Thymus (tissue), 14 donors: ENCODE measurements around the gene SLC17A2. TPM values are rescaled to one million over a fixed set of nuclear protein-coding genes. Genes with fewer than 3 reads are reported as not detected.

Experiments
- DNase-seq, 9 donors: peaks; one replicate each; pipeline ENCODE4 v3.0.0-alpha.2; 2013; ENCODE audit warnings: low spot score in 9 of 9, low read depth in 6 of 9, missing footprints in 1 of 9
- H3K27ac ChIP-seq, 2 donors: one replicate each; pipeline ENCODE4 v1.5.1; 2013; ENCODE audit warnings: control low read depth in 1 of 2, low read depth in 1 of 2, low read length in 1 of 2, mild to moderate bottlenecking in 1 of 2, moderate library complexity in 1 of 2
- H3K27me3 ChIP-seq, 2 donors: one replicate each; pipeline ENCODE4 v1.5.1; 2013; ENCODE audit warnings: low read length in 1 of 2; ENCODE audit not compliant: control insufficient read depth in 2 of 2, insufficient read depth in 1 of 2
- H3K36me3 ChIP-seq, 2 donors: one replicate each; pipeline ENCODE4 v1.5.1; 2013; ENCODE audit warnings: low read length in 1 of 2, mild to moderate bottlenecking in 1 of 2, moderate library complexity in 1 of 2; ENCODE audit not compliant: control insufficient read depth in 2 of 2, insufficient read depth in 2 of 2
- H3K4me1 ChIP-seq, 2 donors: one replicate each; pipeline ENCODE4 v1.5.1; 2013; ENCODE audit warnings: low read length in 2 of 2; ENCODE audit not compliant: control insufficient read depth in 2 of 2, insufficient read depth in 2 of 2
- H3K4me3 ChIP-seq, 2 donors: one replicate each; pipeline ENCODE4 v1.5.1; 2013; ENCODE audit warnings: low read length in 2 of 2, control low read depth in 1 of 2, mild to moderate bottlenecking in 1 of 2
- H3K9me3 ChIP-seq, 2 donors: one replicate each; pipeline ENCODE4 v1.5.1; 2013; ENCODE audit warnings: low read length in 1 of 2, mild to moderate bottlenecking in 1 of 2; ENCODE audit not compliant: control insufficient read depth in 2 of 2, insufficient read depth in 1 of 2
- WGBS: extraction: QIAGEN DNeasy Blood & Tissue Kit; methylation state at CpG from one replicate; pipeline ENCODE4 v1.1.7; 2013; 5-methylcytosine and 5-hydroxymethylcytosine counted together
- long read RNA-seq, 10 donors: transcript quantifications; one replicate each; lab custom pipeline, GENCODE V29; 2026
- polyA plus RNA-seq: library from polyadenylated mRNA; stranded (reverse); fragments of 200-250 nt; gene quantifications from one replicate; pipeline ENCODE4 v1.2.3, GENCODE V29; 2013
- total RNA-seq: library from RNA; stranded (reverse); fragments of 120-200 nt; gene quantifications from one replicate; pipeline ENCODE4 v1.2.4, GENCODE V29; 2013
- donor health status: healthy.

The SLC17A2 gene
- 0.05 TPM for total RNA-seq
- 0.07 TPM for polyA plus RNA-seq
- long read RNA-seq, donor 1 = 0 reads
- long read RNA-seq, donor 2 = 0 reads
- long read RNA-seq, donor 3, partial matches to known transcripts = 163 of 163 reads
- long read RNA-seq, donor 3, other reads (novel, unspliced or antisense) = 0 of 163 reads
- long read RNA-seq, donor 4, partial matches to known transcripts = 34 of 34 reads
- long read RNA-seq, donor 4, other reads (novel, unspliced or antisense) = 0 of 34 reads
- long read RNA-seq, donor 5, partial matches to known transcripts = 559 of 559 reads
- long read RNA-seq, donor 5, other reads (novel, unspliced or antisense) = 0 of 559 reads
- long read RNA-seq, donor 6, partial matches to known transcripts = 88 of 88 reads
- long read RNA-seq, donor 6, other reads (novel, unspliced or antisense) = 0 of 88 reads
- long read RNA-seq, donor 7, partial matches to known transcripts = 278 of 283 reads
- long read RNA-seq, donor 7, other reads (novel, unspliced or antisense) = 5 of 283 reads
- long read RNA-seq, donor 8, partial matches to known transcripts = 19 of 19 reads
- long read RNA-seq, donor 8, other reads (novel, unspliced or antisense) = 0 of 19 reads
- long read RNA-seq, donor 9, partial matches to known transcripts = 46 of 46 reads
- long read RNA-seq, donor 9, other reads (novel, unspliced or antisense) = 0 of 46 reads
- long read RNA-seq, donor 10, partial matches to known transcripts = 93 of 93 reads
- long read RNA-seq, donor 10, other reads (novel, unspliced or antisense) = 0 of 93 reads

- no peak for DNase-seq
- H3K27ac ChIP-seq = no peak within 1 kb of the TSS
- no peak within 1 kb of the TSS for H3K4me3 ChIP-seq
- WGBS = 96% methylated on average over 9 of the region's 9 CpGs
- no peaks in the 10 kb centered on the region for H3K4me1 ChIP-seq
- H3K36me3 ChIP-seq = no peaks in the 10 kb centered on the region
- no peaks in the 10 kb centered on the region for H3K9me3 ChIP-seq
- no peaks in the 10 kb centered on the region for H3K27me3 ChIP-seq
Measured at GRCh38 chr6:25930532-25931410, at the start of gene SLC17A2. Gene SLC17A2, minus strand, starts transcription at chr6:25930691. Its CDS starts 4,895 bp downstream, at chr6:25925796.

GRCh38 chr6:25975923-25976560 lies 45.6 kb upstream of the SLC17A2 start:
- H3K4me1 ChIP-seq = no peaks in the 10 kb centered on the region
- H3K27ac ChIP-seq = no peak overlapping the region
- H3K27me3 ChIP-seq = no peaks in the 10 kb centered on the region
- DNase-seq = no peak
- H3K36me3 ChIP-seq = peaks cover 44 to 68% of the 10 kb centered on the region in 2 donors
- WGBS = 98% methylated on average over 5 of the region's 5 CpGs
- H3K4me3 ChIP-seq = no peak overlapping the region
- H3K9me3 ChIP-seq = no peaks in the 10 kb centered on the region

- Histone ChIP-seq H3K4me3 (no peak overlapping the region), H3K27ac (no peak overlapping the region), H3K27me3 (no peaks in the 10 kb centered on the region), H3K4me1 (no peaks in the 10 kb centered on the region), H3K36me3 (peaks cover 51 to 84% of the 10 kb centered on the region in 2 donors), H3K9me3 (no peaks in the 10 kb centered on the region)
- DNase-seq = no peak
- WGBS = over 99% methylated on average over 2 of the region's 2 CpGs
Measured at GRCh38 chr6:25973923-25974555, 43.5 kb upstream of the SLC17A2 start.

- 98% methylated on average over 5 of the region's 5 CpGs for WGBS
- H3K36me3 ChIP-seq = peaks cover 51 to 86% of the 10 kb centered on the region in 2 donors
- H3K9me3 ChIP-seq = no peaks in the 10 kb centered on the region
- H3K27ac ChIP-seq = no peak overlapping the region
- H3K4me3 ChIP-seq = no peak overlapping the region
- DNase-seq = no peak
- no peaks in the 10 kb centered on the region for H3K27me3 ChIP-seq
- H3K4me1 ChIP-seq = no peaks in the 10 kb centered on the region
Measured at GRCh38 chr6:25972902-25973301, 42.4 kb upstream of the SLC17A2 start.

GRCh38 chr6:25972128-25972527 lies 41.6 kb upstream of the SLC17A2 start:
- Histone ChIP-seq H3K4me1 (peaks cover 0 to 3% of the 10 kb centered on the region in 2 donors), H3K27ac (no peak overlapping the region), H3K36me3 (peaks cover 51 to 92% of the 10 kb centered on the region in 2 donors), H3K9me3 (no peaks in the 10 kb centered on the region), H3K27me3 (no peaks in the 10 kb centered on the region), H3K4me3 (no peak overlapping the region)
- WGBS = 98% methylated on average over 1 of the region's 1 CpG
- DNase-seq = no peak

GRCh38 chr6:25971187-25971821 lies 40.8 kb upstream of the SLC17A2 start:
- Histone ChIP-seq H3K27me3 (no peaks in the 10 kb centered on the region), H3K27ac (no peak overlapping the region), H3K4me3 (no peak overlapping the region), H3K9me3 (no peaks in the 10 kb centered on the region), H3K36me3 (peaks cover 55 to 95% of the 10 kb centered on the region in 2 donors), H3K4me1 (peaks cover 4% of the 10 kb centered on the region in 2 donors)
- no peak for DNase-seq
- WGBS = 99% methylated on average over 1 of the region's 1 CpG

- H3K36me3 ChIP-seq = peaks cover 42 to 84% of the 10 kb centered on the region in 2 donors
- H3K27ac ChIP-seq = no peak overlapping the region
- no peaks in the 10 kb centered on the region for H3K9me3 ChIP-seq
- H3K4me3 ChIP-seq = no peak overlapping the region
- DNase-seq = no peak
- peaks cover 6 to 9% of the 10 kb centered on the region in 2 donors for H3K4me1 ChIP-seq
- no peaks in the 10 kb centered on the region for H3K27me3 ChIP-seq
Measured at GRCh38 chr6:25968769-25969168, 38.3 kb upstream of the SLC17A2 start.

GRCh38 chr6:25966711-25967110 lies 36.2 kb upstream of the SLC17A2 start:
- Histone ChIP-seq H3K27ac (no peak overlapping the region), H3K9me3 (no peaks in the 10 kb centered on the region), H3K4me3 (no peak overlapping the region), H3K4me1 (peaks cover 9 to 20% of the 10 kb centered on the region in 2 donors), H3K27me3 (no peaks in the 10 kb centered on the region), H3K36me3 (peaks cover 25 to 64% of the 10 kb centered on the region in 2 donors)
- 97% methylated on average over 9 of the region's 9 CpGs for WGBS
- DNase-seq = no peak
